GM19023 (cell line): ENCODE measurements around the gene HOMER1.

Experiments
- ATAC-seq: cut with Tn5 transposase; IDR thresholded peaks from one replicate; pipeline ENCODE4 v1.9.1; 2021; ENCODE audit warnings: mild to moderate bottlenecking, moderate library complexity; ENCODE audit not compliant: unreplicated experiment

HOMER1 gene

DNA sequence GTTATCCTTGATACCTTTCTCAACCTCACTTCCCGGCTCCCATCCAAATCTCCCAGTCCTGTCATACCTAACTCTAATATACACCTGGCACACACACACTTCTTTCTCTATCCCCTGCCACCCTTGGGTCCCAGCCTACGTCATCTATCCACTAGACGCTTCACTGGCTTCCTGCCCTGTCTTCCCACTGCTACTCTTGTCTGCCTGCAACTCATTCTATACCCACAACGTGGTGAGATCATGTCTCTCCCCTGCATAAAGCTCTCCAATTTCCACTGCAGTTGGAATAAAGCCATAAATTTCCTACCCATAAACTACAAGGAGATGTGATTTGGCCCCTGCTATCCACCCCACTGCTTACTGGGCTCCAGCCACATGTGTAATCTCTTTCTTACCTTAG is 184.5 kb downstream of the HOMER1 start:
- ATAC-seq: no peak
